Measurements from ENCODE around the gene FBXO48.
"Not testable (repeated sequence)": the region's sequence is repeated elsewhere in the genome, so short reads cannot be mapped to it uniquely, and the experiment has no call there.

The FBXO48 gene, protein sequence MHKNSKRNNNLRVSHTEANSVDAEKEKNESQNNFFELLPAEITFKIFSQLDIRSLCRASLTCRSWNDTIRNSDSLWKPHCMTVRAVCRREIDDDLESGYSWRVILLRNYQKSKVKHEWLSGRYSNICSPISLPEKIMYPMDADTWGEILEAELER

GRCh38 chr2:68467077-68467960, at the start of gene FBXO48, which contains the start of gene APLF:
Gene FBXO48 (minus strand): TSS chr2:68467294. CDS start chr2:68465145, 2,149 bp downstream.
Gene APLF (plus strand): TSS chr2:68467585. CDS start chr2:68467732, 147 bp downstream.
- peak; percentile 96 for DNase-seq (ENCODE audit: low spot score)

GRCh38 chr2:68516051-68516955, 49.2 kb upstream of the FBXO48 start:
- DNase-seq (ENCODE audit: low spot score) = no peak

GRCh38 chr2:68514316-68514929, 47.3 kb upstream of the FBXO48 start:
- DNase-seq (ENCODE audit: low spot score) = no peak

DNA sequence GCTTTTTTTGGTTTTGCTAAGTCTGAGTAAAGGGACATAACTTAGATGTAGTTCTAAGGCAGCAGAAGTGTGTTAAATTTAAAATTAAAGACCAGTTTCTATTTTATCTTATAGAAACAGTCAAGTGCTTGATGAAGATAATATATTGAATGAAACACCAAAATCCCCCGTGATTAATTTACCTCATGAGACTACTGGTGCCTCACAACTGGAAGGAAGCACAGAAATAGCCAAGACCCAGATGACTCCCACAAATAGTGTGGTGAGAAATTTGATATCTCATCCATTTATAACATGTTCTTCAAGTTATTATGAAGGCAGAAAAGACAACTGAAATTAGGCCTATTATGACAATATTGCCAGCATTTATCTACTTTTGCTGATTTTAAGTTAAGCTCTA, 45.9 kb upstream of the FBXO48 start:
- DNase-seq (ENCODE audit: low spot score) = no peak

DNA sequence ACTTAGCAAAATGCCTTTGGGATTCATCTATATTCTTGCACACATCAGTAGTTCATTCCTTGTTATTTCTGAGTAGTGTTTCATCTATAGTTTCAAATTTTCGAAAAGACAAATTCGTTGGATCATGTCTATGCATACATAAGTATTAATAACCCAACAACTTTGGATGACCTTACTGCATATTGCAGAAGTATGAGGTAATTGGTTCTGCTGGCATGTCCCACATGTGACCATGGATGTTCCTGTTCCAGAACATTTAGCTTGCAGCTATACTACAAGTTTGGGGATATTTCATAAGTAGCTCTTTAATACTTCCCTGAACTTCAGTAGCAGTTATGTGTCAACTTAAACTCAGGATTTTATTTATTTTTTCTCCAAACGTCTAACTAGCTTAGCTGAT, 45.2 kb upstream of the FBXO48 start:
- DNase-seq (ENCODE audit: low spot score) = no peak

- DNase-seq (ENCODE audit: low spot score) = no peak
These were observed 39.1 kb upstream of the FBXO48 start for GRCh38 chr2:68506170-68506569.

- no peak for DNase-seq (ENCODE audit: low spot score)
These were observed 38.6 kb upstream of the FBXO48 start for GRCh38 chr2:68505603-68506159.

GRCh38 chr2:68501768-68502167, 34.7 kb upstream of the FBXO48 start:
- no peak for DNase-seq (ENCODE audit: low spot score)

DNA sequence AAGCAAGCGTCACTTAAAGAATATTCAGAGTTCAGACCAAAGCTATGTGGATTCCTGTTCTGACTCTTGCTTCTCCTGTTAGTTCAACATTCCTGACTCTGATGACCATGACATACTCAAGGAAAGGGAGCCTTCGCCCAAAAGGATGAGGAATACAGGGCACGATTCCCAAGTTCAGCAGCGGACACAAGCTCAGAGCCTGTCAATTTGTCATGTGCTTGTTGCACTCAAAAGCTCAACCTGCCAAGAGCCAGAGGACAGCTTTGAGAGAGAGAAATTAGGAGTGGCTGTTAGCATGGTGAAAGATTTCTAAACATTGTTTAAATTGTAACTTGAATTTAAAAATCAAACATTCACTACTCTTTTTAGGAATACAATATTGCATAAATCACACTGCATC, 33.6 kb upstream of the FBXO48 start:
- DNase-seq (ENCODE audit: low spot score) = no peak

GRCh38 chr2:68499133-68499532, 32.0 kb upstream of the FBXO48 start:
- DNase-seq (ENCODE audit: low spot score) = no peak

DNA sequence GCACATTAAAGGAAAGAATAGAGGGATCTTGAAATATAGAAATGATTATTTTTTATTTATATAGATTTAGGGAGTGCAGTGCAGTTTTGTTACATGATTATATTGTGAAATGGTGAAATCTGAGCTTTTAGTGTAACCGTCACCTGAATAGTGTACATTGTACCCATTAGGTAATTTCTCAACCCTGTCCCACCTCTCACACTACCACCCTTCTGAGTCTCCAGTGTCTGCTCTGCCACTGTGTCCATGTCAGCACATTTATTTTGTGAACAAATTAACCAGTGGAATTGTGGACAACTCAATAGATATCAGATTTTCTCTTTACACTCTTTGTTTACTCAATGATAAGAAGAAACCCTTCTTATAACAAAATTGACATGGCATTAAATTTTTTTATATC, 24.5 kb upstream of the FBXO48 start:
- no peak for DNase-seq (ENCODE audit: low spot score)

- DNase-seq (ENCODE audit: low spot score) = no peak
These were observed 22.2 kb upstream of the FBXO48 start for GRCh38 chr2:68489282-68489681.

DNA sequence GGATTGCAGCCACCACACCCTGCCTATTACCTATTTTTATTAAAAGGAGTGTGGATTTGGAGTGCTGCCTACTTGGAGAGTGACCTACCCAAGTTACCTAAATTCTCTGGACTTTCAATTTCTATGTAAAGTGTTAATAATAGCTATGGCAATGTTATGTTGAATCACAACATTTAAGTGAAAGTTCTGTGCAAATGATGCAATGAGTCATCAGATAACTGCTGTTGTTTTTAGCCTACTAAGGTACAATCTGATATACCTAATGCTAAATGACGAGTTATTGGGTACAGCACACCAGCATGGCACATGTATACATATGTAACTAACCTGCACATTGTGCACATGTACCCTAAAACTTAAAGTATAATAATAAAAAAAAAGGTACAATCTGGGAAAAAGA, 21.5 kb upstream of the FBXO48 start:
- not testable (repeated sequence) for DNase-seq (ENCODE audit: low spot score)

GRCh38 chr2:68487773-68488355, 20.8 kb upstream of the FBXO48 start:
- DNase-seq (ENCODE audit: low spot score) = no peak

GRCh38 chr2:68483011-68483410, 15.9 kb upstream of the FBXO48 start:
- no peak for DNase-seq (ENCODE audit: low spot score)

DNA sequence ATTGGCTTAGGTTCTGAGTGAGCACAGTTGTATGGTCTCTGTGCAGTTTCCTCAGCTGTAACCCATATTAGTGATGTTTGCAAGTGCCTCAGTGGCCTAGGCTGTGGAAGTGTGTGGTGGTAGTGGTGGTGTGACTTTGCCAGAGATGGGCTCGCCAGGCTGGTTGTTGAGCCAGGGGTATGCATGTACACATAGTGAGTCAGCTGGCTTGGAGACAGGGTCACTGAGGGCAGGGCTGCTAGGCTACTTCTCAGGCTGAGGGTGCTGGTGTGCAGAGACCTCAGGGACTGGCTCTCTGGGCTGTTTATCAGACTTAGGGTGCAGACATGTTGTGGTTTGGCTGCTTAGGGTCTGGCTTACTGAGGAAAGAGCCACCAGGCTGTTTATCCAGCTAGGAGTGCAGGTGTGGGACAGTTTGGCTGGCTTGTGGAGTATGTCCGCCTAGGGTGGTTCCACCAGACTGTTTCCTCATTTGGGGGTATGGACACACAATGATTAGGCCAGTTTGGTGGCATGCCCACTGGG, 15.3 kb upstream of the FBXO48 start:
- DNase-seq (ENCODE audit: low spot score) = no peak

- no peak for DNase-seq (ENCODE audit: low spot score)
These were observed 11.6 kb upstream of the FBXO48 start for GRCh38 chr2:68478688-68479087.

GRCh38 chr2:68476454-68476853, 9.4 kb upstream of the FBXO48 start:
- no peak for DNase-seq (ENCODE audit: low spot score)

GRCh38 chr2:68475576-68475975, 8.5 kb upstream of the FBXO48 start:
- DNase-seq (ENCODE audit: low spot score) = no peak

DNA sequence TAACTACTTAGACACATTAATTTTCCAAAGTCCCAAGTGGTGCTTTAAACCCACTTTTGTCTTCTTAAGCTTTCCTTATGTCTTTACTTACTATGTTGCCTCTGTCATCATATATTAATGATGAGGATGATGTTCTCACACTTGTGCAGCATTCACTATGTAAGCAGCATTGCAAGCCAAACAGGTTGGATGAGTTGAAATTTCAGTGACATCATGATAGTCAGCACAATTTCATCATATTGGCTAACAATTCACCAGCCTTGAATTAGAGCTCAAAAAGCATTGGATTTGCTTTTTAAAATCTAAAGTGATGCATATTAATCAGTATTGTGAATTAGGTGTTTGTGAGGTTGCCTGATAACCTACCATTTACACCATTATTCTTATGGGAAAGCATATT, 8.0 kb upstream of the FBXO48 start:
- DNase-seq (ENCODE audit: low spot score) = no peak

DNA sequence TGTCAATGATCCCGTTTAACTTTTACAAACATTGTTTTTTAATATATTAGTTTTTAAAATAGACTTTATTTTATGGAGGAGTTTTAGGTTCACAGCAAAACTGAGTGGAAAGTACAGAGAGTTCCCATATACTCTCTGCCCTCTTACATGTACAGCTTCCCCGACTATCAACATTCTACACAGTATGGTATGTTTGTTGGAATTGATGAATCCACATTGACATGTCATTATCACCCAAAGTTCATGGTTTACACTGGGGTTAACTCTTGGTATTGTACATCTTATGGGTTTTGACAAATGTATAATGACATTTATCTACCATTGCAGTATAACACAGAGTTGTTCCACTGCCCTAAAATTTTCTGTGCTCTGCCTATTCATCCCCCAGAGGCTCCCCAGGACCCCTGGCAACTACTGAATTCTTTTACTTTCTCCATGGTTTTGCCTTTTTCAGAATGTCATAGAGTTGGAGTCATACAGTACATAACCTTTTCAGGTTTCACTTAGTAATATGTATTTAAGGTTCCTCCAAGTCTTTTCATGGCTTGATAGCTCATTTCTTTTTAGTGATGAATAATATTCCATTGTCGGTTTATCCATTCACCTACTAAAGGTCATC, 5.8 kb upstream of the FBXO48 start:
- DNase-seq (ENCODE audit: low spot score) = no peak
